ENCODE results near the gene DHTKD1. TPM values are rescaled to one million over a fixed set of nuclear protein-coding genes. Genes with fewer than 3 reads are reported as not detected.

DHTKD1 gene
- total RNA-seq, 4 donors from 2014 or later, result 15.2 to 45.7 (median 25.4) TPM

DNA sequence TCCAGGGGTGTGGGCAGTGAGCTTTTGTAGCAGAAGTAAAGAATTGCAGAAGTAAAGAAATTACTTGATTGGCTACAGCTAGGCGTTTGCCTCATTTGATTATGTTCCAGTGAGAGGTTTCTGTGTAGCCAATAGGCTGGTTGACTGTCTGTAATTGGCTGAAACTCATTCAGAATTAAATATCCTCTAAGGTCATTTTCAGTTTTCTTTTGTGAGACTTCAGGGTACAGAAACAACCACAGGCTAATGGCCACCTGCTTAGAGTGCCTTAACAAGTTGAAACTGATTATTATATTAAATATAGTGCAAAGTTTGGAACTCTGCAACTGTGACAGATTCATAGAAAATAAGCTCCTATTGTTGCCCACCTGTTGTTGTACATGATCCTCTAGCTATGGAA, 71.3 kb downstream of the DHTKD1 start:
- Histone ChIP-seq H3K4me3 (no peak overlapping the region), H3K27ac (no peak overlapping the region), H3K27me3 (no peaks in the 10 kb centered on the region), H3K36me3 (peaks cover 0 to 62% of the 10 kb centered on the region in 2 donors), H3K9me3 (no peaks in the 10 kb centered on the region), H3K4me1 (no peaks in the 10 kb centered on the region)
- ATAC-seq (no peak), DNase-seq (no peak)
- in situ Hi-C loops (cut with MboI; ENCODE audit: low sequenced_read_pairs in 4 of 4) (no loop called here), intact Hi-C loops (cut with DNase I; ENCODE audit: low total_unique reads) (no loop called here)
- TF ChIP-seq, protein P1, sequence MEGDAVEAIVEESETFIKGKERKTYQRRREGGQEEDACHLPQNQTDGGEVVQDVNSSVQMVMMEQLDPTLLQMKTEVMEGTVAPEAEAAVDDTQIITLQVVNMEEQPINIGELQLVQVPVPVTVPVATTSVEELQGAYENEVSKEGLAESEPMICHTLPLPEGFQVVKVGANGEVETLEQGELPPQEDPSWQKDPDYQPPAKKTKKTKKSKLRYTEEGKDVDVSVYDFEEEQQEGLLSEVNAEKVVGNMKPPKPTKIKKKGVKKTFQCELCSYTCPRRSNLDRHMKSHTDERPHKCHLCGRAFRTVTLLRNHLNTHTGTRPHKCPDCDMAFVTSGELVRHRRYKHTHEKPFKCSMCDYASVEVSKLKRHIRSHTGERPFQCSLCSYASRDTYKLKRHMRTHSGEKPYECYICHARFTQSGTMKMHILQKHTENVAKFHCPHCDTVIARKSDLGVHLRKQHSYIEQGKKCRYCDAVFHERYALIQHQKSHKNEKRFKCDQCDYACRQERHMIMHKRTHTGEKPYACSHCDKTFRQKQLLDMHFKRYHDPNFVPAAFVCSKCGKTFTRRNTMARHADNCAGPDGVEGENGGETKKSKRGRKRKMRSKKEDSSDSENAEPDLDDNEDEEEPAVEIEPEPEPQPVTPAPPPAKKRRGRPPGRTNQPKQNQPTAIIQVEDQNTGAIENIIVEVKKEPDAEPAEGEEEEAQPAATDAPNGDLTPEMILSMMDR (IDR thresholded peaks at IDR 0.05 in 4 of 5, conservative IDR thresholded peaks at IDR 0.05 in 1 of 5), result no peak
- no peak for TF ChIP-seq POLR2A (IDR thresholded peaks at IDR 0.05)

DNA sequence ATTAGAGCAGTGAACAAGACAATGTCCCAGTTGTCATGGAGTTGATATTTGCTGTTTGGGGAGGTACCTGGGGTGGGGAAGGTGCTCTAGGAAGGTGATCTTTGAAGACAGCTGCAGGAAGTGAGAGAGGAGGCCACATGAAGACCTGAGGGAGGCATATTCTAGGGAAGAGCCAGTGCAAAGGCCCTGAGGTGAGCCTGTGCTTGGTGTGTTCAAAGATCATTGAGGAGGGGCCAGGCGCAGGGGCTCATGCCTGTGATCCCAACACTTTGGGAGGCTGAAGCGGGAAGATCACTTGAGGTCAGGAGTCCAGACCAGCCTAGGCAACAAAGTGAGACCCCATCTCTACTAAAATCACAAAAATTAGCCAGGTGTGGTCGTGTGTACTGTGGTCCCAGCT, 75.8 kb downstream of the DHTKD1 start:
- DNase-seq, result no peak
- ATAC-seq, result no peak
- no peak overlapping the region for H3K4me3 ChIP-seq
- TF ChIP-seq, protein P1 (IDR thresholded peaks at IDR 0.05 in 4 of 5, conservative IDR thresholded peaks at IDR 0.05 in 1 of 5), result no peak
- TF ChIP-seq POLR2A (IDR thresholded peaks at IDR 0.05), result no peak
- H3K27me3 ChIP-seq, result no peaks in the 10 kb centered on the region
- in situ Hi-C loops (cut with MboI; ENCODE audit: low sequenced_read_pairs in 4 of 4), result no loop called here
- H3K4me1 ChIP-seq, result no peaks in the 10 kb centered on the region
- H3K9me3 ChIP-seq, result no peaks in the 10 kb centered on the region
- intact Hi-C loops (cut with DNase I; ENCODE audit: low total_unique reads), result no loop called here
- no peak overlapping the region for H3K27ac ChIP-seq
- H3K36me3 ChIP-seq, result peaks cover 0 to 37% of the 10 kb centered on the region in 2 donors

DNA sequence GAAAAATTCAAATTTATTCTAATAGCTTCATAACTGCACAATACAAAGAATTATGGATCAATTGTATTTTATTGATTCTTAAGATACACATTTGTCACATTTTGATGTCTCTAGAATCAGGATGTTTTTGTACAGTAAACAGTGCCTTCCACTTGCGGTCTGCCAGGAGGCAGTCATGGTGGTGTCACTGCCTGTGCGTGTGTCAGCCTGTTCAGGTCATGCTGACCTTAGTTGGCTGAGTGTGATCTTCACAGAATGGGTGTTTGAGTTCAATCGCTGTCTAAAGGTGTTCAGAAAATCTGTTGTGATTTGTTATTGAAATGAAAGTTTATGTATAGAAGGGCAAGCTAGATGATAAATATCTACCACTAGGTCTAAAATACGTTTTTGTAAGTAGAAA, 81.4 kb downstream of the DHTKD1 start:
- DNase-seq, result no peak
- no peak for ATAC-seq
- intact Hi-C loops (cut with DNase I; ENCODE audit: low total_unique reads), result no loop called here
- TF ChIP-seq, protein P1 (IDR thresholded peaks at IDR 0.05 in 4 of 5, conservative IDR thresholded peaks at IDR 0.05 in 1 of 5), result no peak
- TF ChIP-seq POLR2A (IDR thresholded peaks at IDR 0.05), result no peak
- Histone ChIP-seq H3K4me3 (no peak overlapping the region), H3K27ac (no peak overlapping the region), H3K36me3 (peaks cover 0 to 14% of the 10 kb centered on the region in 2 donors), H3K4me1 (no peaks in the 10 kb centered on the region), H3K27me3 (no peaks in the 10 kb centered on the region), H3K9me3 (no peaks in the 10 kb centered on the region)
- in situ Hi-C loops (cut with MboI; ENCODE audit: low sequenced_read_pairs in 4 of 4), result no loop called here

DNA sequence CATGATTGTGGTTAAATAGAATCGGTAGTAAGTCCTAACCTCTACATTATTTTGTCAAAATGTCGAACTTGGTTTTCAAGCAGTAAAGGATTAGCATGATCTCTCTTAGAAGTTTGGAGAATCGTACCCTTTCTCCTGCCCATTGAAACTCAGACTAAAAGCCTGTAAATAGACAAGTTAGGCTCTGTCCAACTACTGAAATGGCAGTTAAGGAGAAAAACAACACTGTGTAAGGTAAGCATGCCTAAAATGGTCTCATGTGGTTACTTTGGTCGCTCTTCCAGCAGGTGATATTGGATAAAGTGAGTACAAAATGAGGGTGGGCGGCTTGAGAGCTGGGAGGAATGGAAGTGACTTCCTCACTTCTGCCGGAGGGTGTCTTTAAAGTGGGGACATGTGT, 85.8 kb downstream of the DHTKD1 start:
- H3K9me3 ChIP-seq, result no peaks in the 10 kb centered on the region
- H3K36me3 ChIP-seq, result peaks cover 0 to 24% of the 10 kb centered on the region in 2 donors
- ATAC-seq (no peak), DNase-seq (no peak)
- in situ Hi-C loops (cut with MboI; ENCODE audit: low sequenced_read_pairs in 4 of 4), result no loop called here
- intact Hi-C loops (cut with DNase I; ENCODE audit: low total_unique reads), result no loop called here
- H3K4me3 ChIP-seq, result no peak overlapping the region
- H3K27ac ChIP-seq, result no peak overlapping the region
- H3K4me1 ChIP-seq, result no peaks in the 10 kb centered on the region
- TF ChIP-seq POLR2A (IDR thresholded peaks at IDR 0.05), result no peak
- TF ChIP-seq, protein P1 (IDR thresholded peaks at IDR 0.05 in 4 of 5, conservative IDR thresholded peaks at IDR 0.05 in 1 of 5), result no peak
- no peaks in the 10 kb centered on the region for H3K27me3 ChIP-seq
